GM18858 (cell line): ENCODE measurements around the gene C9orf43.

Source experiments
- ATAC-seq: cut with Tn5 transposase; IDR thresholded peaks from one replicate; pipeline ENCODE4 v1.9.1; 2021; ENCODE audit not compliant: unreplicated experiment

The C9orf43 gene

GRCh38 chr9:113464286-113464660, 53.7 kb downstream of the C9orf43 start:
- ATAC-seq: no peak

DNA sequence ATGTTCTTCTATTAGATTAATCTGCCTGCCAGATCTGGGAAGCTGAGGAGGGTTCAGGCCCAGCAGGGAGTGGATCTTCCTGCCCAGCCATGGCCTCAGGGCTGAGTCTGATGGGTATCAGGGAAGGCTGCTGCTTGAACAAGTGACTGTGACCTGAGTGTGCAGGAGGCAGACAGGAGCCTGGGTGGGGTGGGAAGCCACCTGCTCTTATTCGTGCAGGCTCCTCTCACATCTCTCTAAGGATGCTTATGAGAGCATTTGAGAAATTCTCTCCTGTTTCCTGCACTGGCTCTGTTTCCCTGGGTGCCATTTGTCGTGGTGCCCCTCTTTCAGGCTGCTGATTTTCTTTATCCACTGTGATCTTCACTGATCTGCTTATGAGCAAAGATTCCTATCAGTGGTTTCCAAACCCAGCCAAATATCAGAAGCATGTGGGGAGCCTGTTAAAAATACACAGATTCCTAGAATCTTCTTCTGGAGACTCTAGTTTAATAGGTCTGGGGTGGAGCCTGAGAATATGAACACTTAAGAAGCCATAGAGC, 55.1 kb downstream of the C9orf43 start:
- ATAC-seq: no peak

GRCh38 chr9:113467183-113467582, 56.6 kb downstream of the C9orf43 start:
- ATAC-seq: no peak

DNA sequence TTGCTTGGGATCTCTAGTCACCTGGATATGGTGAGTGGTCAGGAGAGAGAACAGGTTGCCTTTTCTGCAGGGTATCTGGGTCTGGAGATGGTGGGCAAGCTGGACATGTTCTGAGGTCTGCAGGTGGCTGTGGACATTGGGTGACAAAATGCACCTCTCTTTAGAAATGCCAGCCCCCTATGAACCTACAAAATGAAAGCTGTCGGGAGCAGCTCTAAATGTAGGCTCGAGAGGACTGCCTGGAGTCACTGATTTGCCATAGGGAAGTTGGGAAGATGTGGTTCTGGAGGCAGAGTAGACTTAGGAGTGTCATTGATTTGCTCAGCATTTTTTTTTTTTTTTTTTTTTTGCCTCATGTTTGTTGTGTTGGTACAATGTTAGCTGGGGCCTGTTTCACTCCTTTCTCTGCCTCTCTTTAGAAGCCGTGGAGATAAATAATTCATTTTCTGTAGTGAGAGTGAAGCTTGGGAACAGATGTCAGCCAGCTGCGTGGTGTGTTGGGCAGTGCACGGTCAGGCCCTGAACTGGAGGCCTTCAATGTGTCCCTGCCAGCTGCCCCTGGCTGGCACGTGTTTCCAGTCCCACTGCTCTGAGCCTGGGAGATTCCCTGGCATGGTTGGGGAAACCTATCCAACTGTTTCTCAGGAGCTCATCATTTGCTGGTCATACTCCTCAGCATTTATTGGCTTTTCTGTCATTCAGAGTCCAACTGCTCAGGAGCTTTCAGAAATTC, 58.3 kb downstream of the C9orf43 start:
- ATAC-seq: no peak

GRCh38 chr9:113471143-113471542, 60.6 kb downstream of the C9orf43 start:
- ATAC-seq: no peak

GRCh38 chr9:113471566-113471965, 61.0 kb downstream of the C9orf43 start:
- no peak for ATAC-seq

DNA sequence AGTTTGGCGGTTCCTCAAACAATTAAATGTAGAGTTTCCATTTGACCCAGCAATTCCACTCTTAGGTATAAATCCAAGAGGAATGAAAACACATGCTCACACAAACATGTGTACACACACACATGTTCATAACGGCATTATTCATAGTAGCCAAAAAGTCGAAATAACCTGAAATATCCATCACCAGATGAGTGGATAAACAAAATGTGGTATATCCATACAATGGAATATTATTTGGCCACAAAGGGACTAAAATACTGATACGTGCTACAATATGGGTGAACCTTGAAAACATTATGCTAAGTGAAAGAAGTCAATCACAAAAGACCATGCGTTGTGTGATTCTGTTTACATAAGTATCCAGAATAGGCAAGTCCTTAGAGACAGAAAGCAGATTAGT, 61.7 kb downstream of the C9orf43 start:
- no peak for ATAC-seq

- ATAC-seq: no peak
Measured at GRCh38 chr9:113474360-113475028, 63.9 kb downstream of the C9orf43 start.

DNA sequence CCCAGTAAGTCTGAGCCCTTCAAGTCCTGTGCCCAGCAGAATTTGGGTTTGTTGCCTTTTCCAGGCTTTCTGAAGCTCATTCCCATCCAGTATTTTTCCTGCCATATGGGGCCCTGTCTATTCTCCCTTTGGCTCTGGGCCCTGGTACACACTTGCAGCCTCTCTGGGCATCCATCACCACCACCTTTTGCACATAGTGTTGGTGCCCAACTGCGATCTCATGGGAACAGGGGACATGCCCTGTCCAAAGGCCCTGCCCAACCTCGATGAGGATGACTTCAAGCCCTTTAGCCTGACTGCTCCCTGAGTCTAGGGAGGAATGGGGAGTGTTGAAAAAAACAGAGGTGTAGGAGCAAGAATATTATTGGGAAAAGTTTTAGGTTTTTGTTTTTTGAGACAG, 64.5 kb downstream of the C9orf43 start:
- ATAC-seq: no peak

- no peak for ATAC-seq
Measured at GRCh38 chr9:113475992-113476391, 65.4 kb downstream of the C9orf43 start.

GRCh38 chr9:113476511-113476916, 66.0 kb downstream of the C9orf43 start:
- no peak for ATAC-seq

- no peak for ATAC-seq
Measured at GRCh38 chr9:113477058-113477457, 66.5 kb downstream of the C9orf43 start.

DNA sequence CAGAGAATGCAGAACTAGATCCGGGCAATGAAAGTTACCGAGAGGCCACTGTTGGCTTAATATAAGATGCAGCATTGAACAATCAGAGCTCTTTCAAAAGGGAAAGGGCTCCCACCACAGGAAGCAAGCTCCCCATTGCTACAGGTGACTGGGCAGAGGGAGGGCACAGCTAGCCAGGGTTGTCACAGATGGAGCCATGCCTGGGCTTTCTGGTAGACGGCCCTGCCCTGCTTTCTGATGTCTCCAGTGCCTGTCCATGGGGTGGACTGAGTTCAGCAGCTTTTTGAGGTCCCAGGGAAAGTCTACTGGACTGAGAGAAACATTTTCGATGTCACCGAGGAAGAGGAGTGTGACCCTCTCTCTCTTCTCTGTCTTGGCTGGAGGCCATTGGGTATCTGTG, 67.1 kb downstream of the C9orf43 start:
- no peak for ATAC-seq

DNA sequence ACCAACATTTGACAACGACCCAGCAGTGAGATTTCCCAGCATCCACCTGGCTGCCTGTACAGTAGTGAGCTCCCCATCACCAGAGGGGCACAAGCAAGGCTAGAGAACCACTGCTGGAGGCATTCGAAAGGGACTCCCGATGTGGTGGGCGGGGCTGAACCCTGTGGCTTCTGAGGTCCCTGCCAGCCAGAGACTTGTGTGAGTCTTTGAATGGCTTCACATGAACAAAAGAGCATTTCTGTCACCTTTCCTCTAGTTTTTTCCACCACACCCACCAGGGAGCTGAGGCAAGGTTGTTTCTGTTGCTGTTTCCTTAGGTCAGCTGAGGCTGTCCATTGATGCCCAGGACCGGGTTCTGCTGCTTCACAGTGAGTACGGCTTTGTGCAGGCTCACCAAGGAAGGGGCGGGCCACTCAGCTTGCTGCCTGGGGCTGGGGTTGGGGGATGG, 68.7 kb downstream of the C9orf43 start:
- ATAC-seq: no peak
